GM12875 (cell line): ENCODE results near the gene RNF220.

Source experiments
- H3K4me3 ChIP-seq: one replicate; pipeline ENCODE4 v1.5.1; 2011; ENCODE audit warnings: low read depth, low read length, control low read depth
- CTCF ChIP-seq: IDR thresholded peaks from 2 replicates; pipeline ENCODE4 v1.5.1; 2011; ENCODE audit warnings: low read depth, mild to moderate bottlenecking, control low read depth, inconsistent platforms, low read length, moderate library complexity, borderline replicate concordance; ENCODE audit not compliant: insufficient read depth

RNF220 gene

DNA sequence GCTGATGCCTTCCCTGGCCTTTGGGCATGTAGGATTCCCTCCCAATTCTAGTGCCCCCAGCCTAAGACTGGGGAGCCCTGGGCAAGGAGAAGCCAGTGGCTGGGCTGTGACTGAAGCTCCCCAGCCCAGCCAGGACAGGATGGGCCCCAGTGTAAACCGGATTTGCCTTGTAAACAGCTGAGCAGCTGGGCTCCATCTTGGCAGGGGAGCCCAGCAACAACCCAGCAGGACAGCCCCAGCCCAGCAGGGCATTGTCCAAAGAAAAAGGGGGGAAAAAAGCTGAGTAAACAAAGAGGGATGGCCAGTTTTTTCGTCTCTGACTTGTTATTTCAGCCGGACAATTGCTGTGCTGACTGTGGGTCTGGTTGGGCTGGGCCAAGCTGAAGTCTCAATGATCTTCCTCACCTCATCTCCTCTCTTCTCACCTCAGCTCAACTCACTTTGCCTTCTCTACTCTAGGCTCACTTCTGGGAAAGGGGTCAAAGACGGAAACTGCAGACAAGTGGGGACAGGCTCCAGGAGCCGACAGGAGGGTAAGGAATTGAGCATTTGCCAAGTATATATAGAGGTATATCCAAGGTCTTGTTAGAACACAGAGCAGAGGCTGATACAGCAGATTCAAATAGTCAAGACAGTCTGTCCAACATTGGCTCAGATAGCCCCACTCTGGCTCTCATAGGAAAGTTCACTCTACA is 171.5 kb downstream of the RNF220 start:
- no peak for TF ChIP-seq CTCF
- H3K4me3 ChIP-seq: no peak overlapping the region

DNA sequence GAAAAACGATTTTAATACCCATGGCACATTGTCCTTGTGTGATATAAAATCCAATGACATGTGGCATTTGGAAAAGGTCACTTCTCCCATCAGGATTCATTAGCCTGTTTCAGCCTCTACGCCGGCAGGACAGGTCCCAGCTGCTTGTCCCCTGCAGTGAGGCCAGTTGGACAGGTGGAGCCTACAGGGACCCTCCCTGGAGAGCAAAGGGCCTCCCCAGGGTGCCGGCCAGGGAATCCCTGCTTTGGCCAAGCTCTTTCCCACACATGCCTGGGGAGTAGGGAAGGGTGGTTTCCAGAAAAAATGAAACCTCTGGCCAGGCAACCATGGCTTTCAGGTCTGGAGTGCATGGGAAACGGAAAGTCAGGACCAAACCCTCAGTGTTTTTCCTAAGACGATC is 176.2 kb downstream of the RNF220 start:
- H3K4me3 ChIP-seq: no peak overlapping the region
- no peak for TF ChIP-seq CTCF

DNA sequence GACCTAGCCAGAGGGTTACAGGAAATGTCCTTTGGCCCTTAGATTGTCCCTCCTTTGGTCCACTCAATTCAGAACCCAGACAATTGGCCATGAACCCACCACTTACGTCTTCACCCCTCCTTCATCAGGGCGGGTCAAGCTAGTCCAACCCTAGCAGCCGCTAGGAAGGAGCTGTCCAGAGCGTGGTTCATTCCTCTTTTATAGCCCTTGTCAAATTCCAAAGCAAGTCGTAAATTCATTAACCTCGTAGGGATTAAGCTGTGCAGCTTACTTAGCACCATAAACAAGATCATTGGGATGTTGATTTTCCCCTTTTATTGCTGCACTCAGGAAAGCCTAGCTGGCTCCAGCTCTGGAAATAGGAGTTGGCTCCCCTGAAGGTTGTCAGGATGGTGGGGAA is 179.1 kb downstream of the RNF220 start:
- no peak for TF ChIP-seq CTCF
- H3K4me3 ChIP-seq: no peak overlapping the region

- TF ChIP-seq CTCF: no peak
- H3K4me3 ChIP-seq: no peak overlapping the region
Observed at GRCh38 chr1:44585315-44585920, 180.4 kb downstream of the RNF220 start.

DNA sequence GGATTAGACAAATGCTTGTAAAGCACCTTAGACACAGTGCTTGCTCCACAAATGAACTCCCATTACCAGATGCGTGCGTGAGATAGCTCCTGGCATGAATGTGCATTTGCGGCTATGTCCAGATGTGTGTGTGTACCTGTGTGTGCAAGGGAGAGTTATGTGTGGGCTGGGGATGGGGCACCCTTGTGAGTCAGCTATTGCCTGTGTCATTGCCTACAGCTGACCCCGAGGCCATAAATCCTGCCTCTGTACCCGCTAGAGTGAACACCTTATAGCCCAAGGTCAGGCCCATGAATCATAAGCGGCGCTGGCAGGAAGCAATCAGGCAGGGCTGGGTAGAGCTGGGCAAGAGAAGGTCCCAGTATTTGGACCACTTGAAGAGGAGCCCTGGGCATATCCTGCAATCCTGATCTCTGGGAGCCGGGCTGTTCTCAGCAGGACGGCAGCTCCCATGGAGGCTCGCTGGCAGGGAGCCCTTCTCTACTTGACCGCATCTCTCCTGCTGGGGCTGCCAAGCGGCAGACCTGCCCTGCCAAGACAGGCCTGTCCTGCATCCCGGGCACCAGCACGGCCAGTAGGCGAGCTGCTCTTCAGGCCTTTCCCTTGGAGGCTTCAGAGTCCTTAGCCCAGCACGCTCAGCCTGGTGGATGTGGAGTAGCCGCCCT is 182.9 kb downstream of the RNF220 start:
- TF ChIP-seq CTCF: no peak
- H3K4me3 ChIP-seq: no peak overlapping the region

GRCh38 chr1:44588551-44589210 is 183.6 kb downstream of the RNF220 start:
- H3K4me3 ChIP-seq: no peak overlapping the region
- TF ChIP-seq CTCF: no peak
